Measurements from ENCODE around the gene TMEM176B. TPM values are rescaled to one million over a fixed set of nuclear protein-coding genes. Genes with fewer than 3 reads are reported as not detected.

TMEM176B gene
- total and polyA plus RNA-seq, 2 donors (not counting 3 experiments of a cell fraction or from before 2014, with no cell fraction given) = 0.23 TPM; not detected in 1

DNA sequence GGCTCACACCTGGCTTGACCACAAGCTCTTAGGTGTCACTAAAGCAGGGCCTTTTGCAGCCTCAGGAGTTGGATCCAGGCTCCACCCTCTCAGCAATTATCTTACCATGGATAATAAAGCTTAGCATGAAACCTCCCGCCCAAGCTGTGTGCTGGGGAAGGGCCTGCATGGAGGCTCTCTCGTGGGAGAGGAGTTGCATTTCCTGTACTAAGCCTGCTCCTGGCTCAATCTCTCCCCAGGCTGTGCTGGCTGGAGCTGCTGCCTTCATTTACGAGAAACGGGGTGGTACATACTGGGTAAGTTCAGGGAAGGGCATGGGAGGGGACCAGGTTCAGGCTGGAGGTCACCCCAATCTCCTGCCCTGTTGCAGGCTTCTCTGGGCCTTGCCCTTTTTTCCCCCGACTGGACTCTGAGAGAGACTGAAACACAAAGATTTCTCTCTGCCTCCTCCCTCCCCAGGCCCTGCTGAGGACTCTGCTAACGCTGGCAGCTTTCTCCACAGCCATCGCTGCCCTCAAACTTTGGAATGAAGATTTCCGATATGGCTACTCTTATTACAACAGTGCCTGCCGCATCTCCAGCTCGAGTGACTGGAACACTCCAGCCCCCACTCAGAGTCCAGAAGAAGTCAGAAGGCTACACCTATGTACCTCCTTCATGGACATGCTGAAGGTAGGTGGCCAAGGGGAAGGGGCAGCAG lies 3.1 kb upstream of the TMEM176B start:
- no peaks in the 10 kb centered on the region for H3K36me3 ChIP-seq (ENCODE audit: control insufficient read depth in 2 of 2, extremely low read depth in 1 of 2, insufficient read depth in 2 of 2, low read length in 2 of 2)
- H3K4me2 ChIP-seq (ENCODE audit: insufficient read depth, low read length) = no peak overlapping the region
- BruUV-seq (replicated peaks) = no TSS peak
- no peak overlapping the region for H3K4me3 ChIP-seq (replicated peaks in 1 of 3; ENCODE audit: insufficient read depth in 1 of 3, low read depth in 1 of 3, low read length in 3 of 3)
- no peak overlapping the region for H3K27ac ChIP-seq (ENCODE audit: insufficient read depth, low read depth, low read length)
- H3K9me1 ChIP-seq (replicated peaks; ENCODE audit: control insufficient read depth, extremely low read depth, insufficient read depth, low read length) = no peaks in the 10 kb centered on the region
- CTCF ChIA-PET = no interaction called here
- DNase-seq (ENCODE audit: low read depth, low spot score) (no peak), FAIRE-seq (no peak)
- no peaks in the 10 kb centered on the region for H3K9me3 ChIP-seq (replicated peaks; ENCODE audit: control insufficient read depth, insufficient read depth, low read length)
- dilution Hi-C loops (cut with MboI; ENCODE audit: extremely low pct_ligation_motif_present, low sequenced_read_pairs) = no loop called here
- H3K27me3 ChIP-seq (ENCODE audit: control insufficient read depth in 2 of 2, insufficient read depth in 2 of 2, low read length in 2 of 2) = peaks cover 41 to 46% of the 10 kb centered on the region in 2 experiments
- H3K4me1 ChIP-seq (ENCODE audit: control insufficient read depth, extremely low read depth, insufficient read depth, low read length) = no peaks in the 10 kb centered on the region
- H3K9ac ChIP-seq (replicated peaks; ENCODE audit: extremely low read depth, insufficient read depth, low read length) = no peak overlapping the region
- H4K20me1 ChIP-seq (replicated peaks; ENCODE audit: control insufficient read depth, extremely low read depth, insufficient read depth, low read length) = no peaks in the 10 kb centered on the region
- POLR2A ChIA-PET = no interaction called here
- TF ChIP-seq POLR2A (IDR thresholded peaks at IDR 0.05; ENCODE audit: low read depth, low read length) (no peak), EZH2 (IDR thresholded peaks at IDR 0.05; ENCODE audit: borderline replicate concordance, low read depth, low read length, severe bottlenecking) (no peak), GATA2 (IDR thresholded peaks at IDR 0.05; ENCODE audit: insufficient read depth, insufficient read length, low read depth, low read length) (no peak), POLR2AphosphoS5 (IDR thresholded peaks at IDR 0.05; ENCODE audit: insufficient read depth, low read depth, low read length) (no peak), JUN (IDR thresholded peaks at IDR 0.05; ENCODE audit: borderline replicate concordance, insufficient read depth, insufficient read length, low read depth) (no peak)
- TF ChIP-seq, protein P1, sequence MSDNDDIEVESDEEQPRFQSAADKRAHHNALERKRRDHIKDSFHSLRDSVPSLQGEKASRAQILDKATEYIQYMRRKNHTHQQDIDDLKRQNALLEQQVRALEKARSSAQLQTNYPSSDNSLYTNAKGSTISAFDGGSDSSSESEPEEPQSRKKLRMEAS (IDR thresholded peaks at IDR 0.05; ENCODE audit: insufficient read depth, insufficient read length) = no peak
- no peaks in the 10 kb centered on the region for H3K79me2 ChIP-seq (ENCODE audit: control insufficient read depth, insufficient read depth, low read length)
- intact Hi-C loops (cut with micrococcal nuclease) = no loop called here
- no peak overlapping the region for H2AFZ ChIP-seq (ENCODE audit: low read depth, low read length)
